Measurements from ENCODE around the gene IRF6.

GRCh38 chr1:209759829-209760359 lies 46.0 kb downstream of the IRF6 start:
- TF ChIP-seq CTCF (IDR thresholded peaks at IDR 0.05; ENCODE audit: low read length), result no peak
- TF ChIP-seq EZH2 (IDR thresholded peaks at IDR 0.05; ENCODE audit: borderline replicate concordance, low read length), result no peak

All from OCI-LY1 (cell line).